GM12878 (cell line): ENCODE data around the gene SLC12A2. TPM values are rescaled to one million over a fixed set of nuclear protein-coding genes. Genes with fewer than 3 reads are reported as not detected.

Experiments
- ATAC-seq: fragments of 200-7000 bp; cut with Tn5 transposase; 3 replicates; pipeline ENCODE4 v1.9.1; 2020; ENCODE audit warnings: mild to moderate bottlenecking, moderate library complexity
- BruUV-seq: library from RNA; stranded (reverse); fragments of 400-500 nt; replicated peaks from 2 replicates; lab custom pipeline; 2021; lab: Mats Ljungman, UMichigan
- CTCF ChIA-PET: fragments of 300-600 bp; sonication (Branson Sonifier 250); formaldehyde crosslinking; extraction: SDS; loops from one replicate; lab custom pipeline; 2021; ENCODE audit warnings: inconsistent platforms; lab: Yijun Ruan, JAX
- POLR2A ChIA-PET: fragments of 350-600 bp; formaldehyde crosslinking; extraction: SDS; loops from one replicate; lab custom pipeline; 2021; ENCODE audit warnings: inconsistent platforms; lab: Charles Lee
- RAD21 ChIA-PET: fragments of 300-600 bp; sonication (Branson Sonifier 250); formaldehyde crosslinking; loops from one replicate; lab custom pipeline; 2023; ENCODE audit warnings: antibody characterized with exemption; ENCODE audit not compliant: unreplicated experiment; lab: Charles Lee
- SMC1A ChIA-PET: fragments of 300-600 bp; sonication (Branson Sonifier 250); formaldehyde crosslinking; loops from one replicate; lab custom pipeline; 2023; ENCODE audit not compliant: unreplicated experiment, uncharacterized antibody; lab: Charles Lee
- DNase-seq: peaks from one replicate; pipeline ENCODE4 v3.0.0-alpha.2; 2011; ENCODE audit warnings: low read depth, low spot score
- FAIRE-seq: peaks from 3 replicates; lab custom pipeline; 2011; peaks lifted over from hg19 to GRCh38; lab: Jason Lieb, UNC
- H2AFZ ChIP-seq: 2 replicates; pipeline ENCODE4 v1.6.0; 2011; ENCODE audit warnings: low read depth, low read length, control low read depth; ENCODE audit not compliant: control insufficient read depth
- H3K27ac ChIP-seq: 2 replicates; pipeline ENCODE4 v1.5.1; 2011; ENCODE audit warnings: control low read depth; ENCODE audit not compliant: control insufficient read depth, insufficient read depth
- H3K27me3 ChIP-seq, 2 experiments: replicated peaks in 1 of 2; 2 replicates each; pipeline versions ENCODE4 v1.6.0 to v1.6.1; 2011; ENCODE audit warnings: low read length in 1 of 2; ENCODE audit not compliant: control insufficient read depth in 2 of 2, insufficient read depth in 2 of 2
- H3K36me3 ChIP-seq, 2 experiments: 2 replicates each; pipeline ENCODE4 v1.5.1; 2011; ENCODE audit warnings: low read length in 1 of 2; ENCODE audit not compliant: control insufficient read depth in 2 of 2, insufficient read depth in 2 of 2
- H3K4me1 ChIP-seq: 2 replicates; pipeline ENCODE4 v1.6.1; 2011; ENCODE audit warnings: mild to moderate bottlenecking, low read length, moderate library complexity, mixed read lengths; ENCODE audit not compliant: control insufficient read depth, insufficient read depth
- H3K4me2 ChIP-seq: 2 replicates; pipeline ENCODE4 v1.6.0; 2011; ENCODE audit warnings: control low read depth; ENCODE audit not compliant: control insufficient read depth, insufficient read depth
- H3K4me3 ChIP-seq: fragments of 200-600 bp; sonication (generic); 2 replicates; pipeline ENCODE4 v1.5.1; 2016
- H3K79me2 ChIP-seq: 2 replicates; pipeline ENCODE4 v1.6.0; 2011; ENCODE audit warnings: low read length; ENCODE audit not compliant: control insufficient read depth, insufficient read depth
- H3K9ac ChIP-seq: 2 replicates; pipeline ENCODE4 v1.8.0; 2011; ENCODE audit warnings: low read length, control low read depth, mixed read lengths; ENCODE audit not compliant: control insufficient read depth, insufficient read depth
- H3K9me3 ChIP-seq: replicated peaks from 3 replicates; pipeline ENCODE4 v1.5.1; 2011; ENCODE audit warnings: mild to moderate bottlenecking, low read length; ENCODE audit not compliant: control insufficient read depth, insufficient read depth
- H4K20me1 ChIP-seq: 2 replicates; pipeline ENCODE4 v1.6.0; 2011; ENCODE audit not compliant: control insufficient read depth, insufficient read depth
- CEBPB ChIP-seq, 2 experiments: fragments of 150-350 bp in 1 of 2; IDR thresholded peaks; 2 replicates each; pipeline ENCODE4 v1.6.1; 2012 to 2014; ENCODE audit warnings: low read depth in 2 of 2, low read length in 2 of 2, borderline replicate concordance in 1 of 2, inconsistent platforms in 1 of 2
- RFX5 ChIP-seq: IDR thresholded peaks from 2 replicates; pipeline ENCODE4 v1.6.1; 2011; ENCODE audit warnings: low read depth, low read length, improper control_type of control experiment
- WGBS: methylation state at CpG from one replicate; pipeline ENCODE4 v1.1.6; 2016; ENCODE audit warnings: low lambda C conversion rate; ENCODE audit not compliant: insufficient replicate concordance, insufficient coverage; ENCODE audit errors: missing lambda C conversion rate; 5-methylcytosine and 5-hydroxymethylcytosine counted together
- in situ Hi-C: fragments of 300-500 bp; cut with MboI; formaldehyde crosslinking; loops from 9 replicates; pipeline ENCODE4 v1.14.3; 2018; ENCODE audit warnings: mixed read lengths
- intact Hi-C: fragments of 100-400 bp; cut with micrococcal nuclease; formaldehyde crosslinking; loops from one replicate; pipeline ENCODE4 v1.14.2; 2022; ENCODE audit not compliant: unreplicated experiment
- polyA plus RNA-seq, 11 experiments: library from polyadenylated mRNA; depleted of rRNA in 4 of 11; unstranded in 6 of 11; stranded (reverse) in 5 of 11; fragments of >200 nt; fragmentation: Nextera tagmentation in 4 of 11; fragmentation: Illumina TruSeq in 1 of 11; extraction: Ambion mirVana in 4 of 11; extraction: Trizol in 1 of 11; gene quantifications; 1 replicate in 1 of 11; 2 replicates in 10 of 11; pipeline versions ENCODE4 v1.2.1 to v1.2.3, GENCODE V29; 2011 to 2016; ENCODE audit warnings: inconsistent platforms in 2 of 11, missing spikeins in 2 of 11, low read depth in 1 of 11
- total RNA-seq, 4 experiments: library from RNA; depleted of rRNA in 3 of 4; stranded (reverse); fragments of >200 nt in 3 of 4; fragmentation: Illumina TruSeq in 1 of 4; extraction: Trizol in 1 of 4; gene quantifications; 2 replicates each; pipeline versions ENCODE4 v1.2.1 to v1.2.3, GENCODE V29; 2013 to 2021
- TF ChIP-seq, protein P1 (sequence below): fragments of 450-650 bp; IDR thresholded peaks from 2 replicates; pipeline ENCODE4 v1.6.1; 2017; ENCODE audit warnings: mild to moderate bottlenecking, low read depth, inconsistent platforms; ENCODE audit not compliant: poor library complexity, severe bottlenecking

The SLC12A2 gene
- total and polyA plus RNA-seq, 10 of the 15 experiments (the other 5 are each of a cell fraction or from before 2014, with no cell fraction given) = 5.1 to 21.8 (median 10.5) TPM

DNA sequence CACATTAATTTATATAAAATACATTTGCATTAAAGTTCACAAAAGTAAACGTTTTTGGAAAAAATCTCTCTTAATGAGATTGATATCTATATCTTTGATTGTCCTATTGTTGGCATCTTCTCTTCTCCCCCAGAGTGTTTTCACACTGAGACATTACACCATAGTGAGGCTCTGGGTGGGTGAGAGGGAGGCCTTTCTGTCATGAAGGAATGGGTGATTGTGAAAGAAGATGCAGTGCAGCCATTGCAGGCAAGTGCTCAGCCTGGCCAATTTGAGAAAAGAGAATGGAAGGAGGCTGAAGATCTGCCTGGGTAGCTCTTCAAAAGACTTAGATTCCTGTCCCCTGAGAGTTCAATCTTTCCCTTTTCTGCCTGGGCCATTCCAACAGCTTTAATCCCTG lies 140.8 kb downstream of the SLC12A2 start:
- H2AFZ ChIP-seq = no peak overlapping the region
- no peaks in the 10 kb centered on the region for H3K9me3 ChIP-seq
- H3K4me1 ChIP-seq = no peaks in the 10 kb centered on the region
- H3K79me2 ChIP-seq = no peaks in the 10 kb centered on the region
- no peaks in the 10 kb centered on the region for H4K20me1 ChIP-seq
- ChIA-PET POLR2A (no interaction called here), CTCF (no interaction called here), RAD21 (no interaction called here), SMC1A (interaction anchor here (1.2 kb wide), 1 partner anchor 346 kb away, joined by 4 read pairs; no protein-coding TSS in a partner anchor)
- no peak for DNase-seq
- no peak for FAIRE-seq
- BruUV-seq = no TSS peak
- H3K4me3 ChIP-seq = no peak overlapping the region
- in situ Hi-C loops (loop anchor here (25.0 kb wide), 1 partner anchor 1538 kb away; no protein-coding TSS in a partner anchor), intact Hi-C loops (no loop called here)
- no peaks in the 10 kb centered on the region for H3K36me3 ChIP-seq
- H3K9ac ChIP-seq = no peak overlapping the region
- no peak overlapping the region for H3K27ac ChIP-seq
- no peak for ATAC-seq
- H3K27me3 ChIP-seq = no peaks in the 10 kb centered on the region
- no peak overlapping the region for H3K4me2 ChIP-seq
- 0% methylated on average over 1 of the region's 1 CpG for WGBS
- no peak for TF ChIP-seq RFX5
- TF ChIP-seq, protein P1, sequence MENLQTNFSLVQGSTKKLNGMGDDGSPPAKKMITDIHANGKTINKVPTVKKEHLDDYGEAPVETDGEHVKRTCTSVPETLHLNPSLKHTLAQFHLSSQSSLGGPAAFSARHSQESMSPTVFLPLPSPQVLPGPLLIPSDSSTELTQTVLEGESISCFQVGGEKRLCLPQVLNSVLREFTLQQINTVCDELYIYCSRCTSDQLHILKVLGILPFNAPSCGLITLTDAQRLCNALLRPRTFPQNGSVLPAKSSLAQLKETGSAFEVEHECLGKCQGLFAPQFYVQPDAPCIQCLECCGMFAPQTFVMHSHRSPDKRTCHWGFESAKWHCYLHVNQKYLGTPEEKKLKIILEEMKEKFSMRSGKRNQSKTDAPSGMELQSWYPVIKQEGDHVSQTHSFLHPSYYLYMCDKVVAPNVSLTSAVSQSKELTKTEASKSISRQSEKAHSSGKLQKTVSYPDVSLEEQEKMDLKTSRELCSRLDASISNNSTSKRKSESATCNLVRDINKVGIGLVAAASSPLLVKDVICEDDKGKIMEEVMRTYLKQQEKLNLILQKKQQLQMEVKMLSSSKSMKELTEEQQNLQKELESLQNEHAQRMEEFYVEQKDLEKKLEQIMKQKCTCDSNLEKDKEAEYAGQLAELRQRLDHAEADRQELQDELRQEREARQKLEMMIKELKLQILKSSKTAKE = no peak
- no peak for TF ChIP-seq CEBPB (IDR thresholded peaks at IDR 0.05; ENCODE audit: borderline replicate concordance in 1 of 2, low read depth in 2 of 2, low read length in 2 of 2)
